HG03159 (cell line): ENCODE data around the gene LMOD1.
"Not testable (repeated sequence)": the region's sequence is repeated elsewhere in the genome, so short reads cannot be mapped to it uniquely, and the experiment has no call there.

Experiments
- ATAC-seq: cut with Tn5 transposase; IDR thresholded peaks from one replicate; pipeline ENCODE4 v1.9.1; 2021; ENCODE audit warnings: mild to moderate bottlenecking, moderate library complexity; ENCODE audit not compliant: unreplicated experiment

Gene LMOD1

DNA sequence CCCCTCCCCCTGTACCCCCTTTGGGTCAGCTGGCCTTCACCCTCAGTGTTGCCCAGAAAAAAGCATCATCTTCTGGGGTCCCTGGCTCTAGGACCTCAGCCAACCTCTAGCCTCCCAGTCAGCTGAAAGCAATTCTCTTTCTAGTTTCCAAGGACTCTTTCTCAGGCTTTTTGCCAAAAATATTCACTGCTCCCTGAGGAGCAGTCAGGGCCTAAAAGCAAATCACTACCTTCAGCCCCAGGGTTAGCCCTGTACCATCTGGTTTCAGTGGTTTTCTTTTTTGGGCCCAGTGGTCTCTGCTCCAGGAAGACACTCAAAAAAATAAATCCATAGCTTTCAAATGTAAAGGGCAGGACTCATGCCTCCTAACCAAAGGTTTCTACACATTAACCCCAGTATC is 3.1 kb upstream of the LMOD1 start:
- no peak for ATAC-seq

GRCh38 chr1:201947697-201948008 is 1.3 kb upstream of the LMOD1 start:
- ATAC-seq, result no peak

GRCh38 chr1:201945863-201946223 is 505 bp downstream of the LMOD1 start:
- no peak for ATAC-seq

- no peak for ATAC-seq
Observed at GRCh38 chr1:201945157-201945556, 1.2 kb downstream of the LMOD1 start.

- no peak for ATAC-seq
Observed at GRCh38 chr1:201944639-201945038, 1.7 kb downstream of the LMOD1 start.

- no peak for ATAC-seq
Observed at GRCh38 chr1:201944002-201944401, 2.3 kb downstream of the LMOD1 start.

DNA sequence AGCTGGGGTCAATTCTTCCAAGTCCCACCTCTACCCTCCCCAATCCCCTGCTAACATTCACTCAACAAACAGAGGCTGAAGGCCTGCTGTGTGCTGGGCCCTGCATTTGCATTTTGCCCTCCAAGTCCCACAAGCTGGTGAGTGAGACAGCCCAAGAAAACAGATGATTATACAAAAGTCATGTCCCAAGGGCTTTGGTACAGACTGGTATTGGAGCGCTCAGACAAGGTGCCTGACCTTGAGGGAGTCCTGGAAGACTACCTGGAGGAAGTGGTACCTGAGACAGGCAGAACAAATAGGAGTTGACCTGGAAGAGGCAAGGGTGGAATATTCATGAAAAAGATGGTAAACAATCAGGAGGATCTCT is 4.2 kb downstream of the LMOD1 start:
- ATAC-seq, result no peak

GRCh38 chr1:201941420-201942128 is 4.8 kb downstream of the LMOD1 start:
- no peak for ATAC-seq

DNA sequence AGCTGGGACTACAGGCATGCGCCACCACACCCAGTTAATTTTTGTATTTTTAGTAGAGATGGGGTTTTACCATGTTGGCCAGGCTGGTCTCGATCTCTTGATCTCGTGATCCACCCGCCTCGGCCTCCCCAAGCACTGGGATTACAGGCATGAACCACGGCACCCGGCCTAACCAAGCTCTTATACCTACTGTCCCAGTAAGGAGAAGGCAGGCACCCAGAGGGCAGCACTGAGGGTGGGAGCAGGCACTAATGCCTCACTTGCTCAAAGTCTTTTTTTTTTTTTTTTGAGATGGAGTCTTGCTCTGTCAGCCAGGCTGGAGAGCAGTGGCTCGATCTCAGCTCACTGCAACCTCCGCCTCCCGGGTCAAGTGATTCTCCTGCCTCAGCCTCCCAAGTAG is 6.0 kb downstream of the LMOD1 start:
- ATAC-seq, result not testable (repeated sequence)

DNA sequence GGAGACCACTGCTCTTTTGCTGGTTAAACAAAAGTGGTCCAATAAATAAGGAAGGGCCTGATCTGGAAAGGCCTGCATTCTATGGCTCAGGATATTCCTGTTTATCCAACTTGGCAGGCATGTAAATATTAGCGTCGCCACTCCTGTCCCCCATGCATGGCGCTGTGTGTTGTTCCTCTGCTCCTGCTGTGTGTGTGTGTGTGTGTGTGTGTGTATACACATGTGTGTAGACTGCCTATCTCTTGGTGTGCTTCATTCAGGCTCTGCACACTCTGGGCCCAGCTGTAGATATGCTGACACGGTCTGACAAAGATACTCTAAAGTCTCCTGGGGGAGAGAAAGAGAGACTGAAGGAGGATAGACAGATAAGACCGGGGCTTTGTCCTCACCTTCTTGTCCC is 6.8 kb downstream of the LMOD1 start:
- ATAC-seq, result no peak

GRCh38 chr1:201939148-201939547 is 7.2 kb downstream of the LMOD1 start:
- no peak for ATAC-seq

GRCh38 chr1:201938440-201939035 is 7.8 kb downstream of the LMOD1 start:
- no peak for ATAC-seq

- no peak for ATAC-seq
Observed at GRCh38 chr1:201937624-201938213, 8.6 kb downstream of the LMOD1 start.

DNA sequence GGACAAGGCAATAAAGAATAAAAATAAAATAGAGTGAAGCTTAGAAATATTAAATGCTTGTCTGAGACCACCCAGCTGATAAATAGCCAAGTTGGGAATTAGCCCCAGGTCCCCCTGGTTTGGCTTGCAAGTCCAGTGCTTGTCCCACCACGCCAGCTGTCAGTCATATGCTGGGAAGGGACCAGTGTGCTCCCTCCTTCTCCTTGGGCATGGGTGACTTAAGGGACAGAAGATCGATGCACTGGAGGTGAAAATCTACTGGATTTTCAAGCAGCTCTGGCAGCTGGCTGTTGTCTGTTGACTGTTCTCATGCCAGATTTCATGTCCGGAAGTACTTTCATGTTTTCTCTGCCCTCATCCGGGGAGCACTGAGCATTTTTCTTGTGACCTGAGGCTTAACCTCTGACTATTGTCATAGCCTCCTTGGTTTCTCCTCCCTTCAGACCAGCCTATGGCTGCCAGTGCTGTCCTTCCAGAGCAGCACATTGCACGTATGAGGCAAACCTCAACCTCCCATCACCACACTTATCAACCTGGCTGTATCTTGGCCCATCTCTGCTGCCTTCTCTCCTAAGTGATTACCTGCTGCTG is 12.4 kb downstream of the LMOD1 start:
- ATAC-seq, result no peak

GRCh38 chr1:201930803-201931202 is 15.5 kb downstream of the LMOD1 start:
- no peak for ATAC-seq

DNA sequence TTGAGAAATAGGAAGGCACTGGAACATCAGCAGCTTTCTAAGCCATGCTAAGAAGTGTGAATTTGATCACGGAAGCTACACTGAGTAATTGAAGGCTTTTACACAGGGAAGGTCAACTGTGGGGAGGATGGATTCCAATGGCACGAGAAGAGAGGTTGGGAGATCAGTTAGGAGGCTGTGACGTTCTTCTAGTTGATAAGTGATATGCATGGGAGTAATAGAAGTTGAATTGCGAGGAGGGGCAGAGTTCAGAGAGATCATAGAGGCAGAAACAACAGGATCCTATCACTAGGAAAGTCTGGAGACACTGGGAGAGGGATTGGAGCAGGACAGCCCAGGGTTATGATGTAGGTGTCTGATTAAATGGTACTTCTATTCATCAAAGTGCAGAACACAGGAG is 16.2 kb downstream of the LMOD1 start:
- ATAC-seq, result no peak

GRCh38 chr1:201928266-201928665 is 18.1 kb downstream of the LMOD1 start:
- no peak for ATAC-seq

DNA sequence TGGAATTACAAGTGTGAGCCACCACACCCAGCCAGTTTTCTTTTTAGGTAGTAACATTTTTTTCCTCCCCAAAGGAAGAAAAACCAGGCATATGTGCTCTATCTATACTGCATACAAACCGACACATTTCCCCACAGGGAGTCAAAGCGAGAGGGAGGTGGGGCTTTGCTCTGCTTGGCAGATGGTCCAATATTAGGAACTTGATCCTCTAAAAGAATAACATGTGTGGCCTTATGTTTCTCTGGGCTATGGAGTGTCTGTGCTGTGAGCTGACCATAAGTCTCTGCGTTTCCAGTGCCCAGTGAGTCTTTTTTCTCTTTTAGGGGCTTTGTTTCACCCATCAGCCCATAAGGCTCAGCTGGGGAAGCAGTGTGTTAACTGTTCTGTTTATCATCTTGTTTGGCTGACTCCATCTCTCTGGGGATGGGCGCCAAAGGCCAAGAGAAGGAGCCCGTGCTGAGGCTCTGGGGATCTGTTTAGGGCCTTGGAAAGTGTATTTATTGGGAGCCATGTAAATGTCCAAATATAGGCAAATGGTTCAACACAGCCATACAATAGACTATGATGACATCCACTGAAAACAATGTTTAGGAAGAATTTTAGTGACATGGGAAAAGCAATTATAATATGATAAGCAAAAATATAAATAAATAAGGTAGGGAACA is 20.2 kb downstream of the LMOD1 start:
- ATAC-seq, result no peak

DNA sequence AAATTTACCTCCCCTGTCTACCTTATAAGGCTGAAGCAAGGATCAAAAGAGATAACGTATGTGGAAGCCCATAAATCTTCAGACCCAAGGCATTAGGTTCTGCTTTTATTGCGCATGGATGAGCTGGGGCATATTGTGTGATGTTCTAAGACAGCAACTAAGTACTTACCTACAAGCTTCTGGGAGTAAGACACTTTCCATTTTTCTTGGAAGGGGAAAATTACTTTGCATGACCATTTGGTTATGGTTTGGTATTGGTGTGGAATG is 21.1 kb downstream of the LMOD1 start:
- ATAC-seq, result no peak

DNA sequence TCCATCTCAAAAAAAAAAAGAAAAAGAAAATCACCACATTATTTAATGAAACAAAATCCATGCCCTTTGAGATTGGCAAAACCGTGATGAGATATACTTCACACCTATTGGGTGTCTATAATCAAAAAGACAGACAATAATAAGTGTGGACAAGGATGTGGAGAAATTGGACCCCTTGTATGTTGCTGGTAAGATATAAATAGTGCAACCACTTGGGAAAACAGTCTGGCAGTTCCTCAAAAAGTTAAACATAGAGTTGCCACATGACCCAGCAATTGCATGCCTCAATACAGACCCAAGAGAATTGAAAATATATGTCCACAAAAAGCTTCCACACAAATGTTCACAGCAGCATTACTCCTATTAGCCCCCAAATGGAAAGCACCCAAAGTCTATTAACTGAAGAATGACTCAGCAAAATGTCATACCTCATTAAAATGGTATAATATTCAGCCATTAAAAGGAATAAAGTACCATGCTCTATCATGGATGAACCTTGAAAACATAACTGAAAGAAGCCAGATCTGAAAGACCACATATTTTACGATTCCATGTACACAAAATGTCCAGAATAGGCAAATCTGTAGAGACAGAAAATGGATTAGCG is 24.3 kb downstream of the LMOD1 start:
- ATAC-seq, result no peak

- ATAC-seq, result no peak
Observed at GRCh38 chr1:201918343-201918742, 28.0 kb downstream of the LMOD1 start.
